K562 (cell line): ENCODE measurements around the gene CARM1. TPM values are rescaled to one million over a fixed set of nuclear protein-coding genes. Genes with fewer than 3 reads are reported as not detected.

Source experiments
- ATAC-seq: fragments of 200-7000 bp; cut with Tn5 transposase; 3 replicates; pipeline ENCODE4 v1.9.1; 2020; ENCODE audit warnings: moderate library complexity
- BruUV-seq: library from RNA; stranded (reverse); fragments of 400-500 nt; replicated peaks from 2 replicates; lab custom pipeline; 2021; lab: Mats Ljungman, UMichigan
- CTCF ChIA-PET: fragments of 300-600 bp; formaldehyde crosslinking; extraction: SDS; loops from one replicate; lab custom pipeline; 2021; ENCODE audit warnings: low intra/inter-chr PET ratio; lab: Yijun Ruan, JAX
- POLR2A ChIA-PET: fragments of 300-600, 350-650 bp; sonication (Branson Sonifier 250); formaldehyde crosslinking; extraction: SDS; loops from one replicate; lab custom pipeline; 2021; ENCODE audit warnings: antibody characterized with exemption, inconsistent platforms; lab: Yijun Ruan, JAX
- DNase-seq, 4 experiments: peaks; one replicate each; pipeline versions ENCODE4 v3.0.0 to v3.0.0-alpha.2; 2011 to 2018; ENCODE audit warnings: low spot score in 3 of 4, mixed read lengths in 3 of 4; ENCODE audit errors: extremely low read depth in 1 of 4
- FAIRE-seq: peaks from 2 replicates; lab custom pipeline; 2011; peaks lifted over from hg19 to GRCh38; lab: Jason Lieb, UNC
- H2AFZ ChIP-seq: 2 replicates; pipeline ENCODE4 v1.6.0; 2011; ENCODE audit warnings: low read depth, low read length, control low read depth, inconsistent platforms
- H3K27ac ChIP-seq: fragments of 200-600 bp; 3 replicates; pipeline ENCODE4 v1.8.0; 2011; ENCODE audit warnings: low read depth, mild to moderate bottlenecking, control low read depth, inconsistent platforms, low read length, moderate library complexity, mixed read lengths; ENCODE audit errors: extremely low read depth
- H3K27me3 ChIP-seq, 2 experiments: fragments of 300-600 bp in 1 of 2; 2 replicates in 1 of 2; 3 replicates in 1 of 2; pipeline versions ENCODE4 v1.6.0 to v1.8.0; 2011; ENCODE audit warnings: inconsistent platforms in 2 of 2, low read length in 2 of 2, mild to moderate bottlenecking in 1 of 2, mixed read lengths in 1 of 2, moderate library complexity in 1 of 2; ENCODE audit not compliant: control insufficient read depth in 2 of 2, insufficient read depth in 2 of 2
- H3K36me3 ChIP-seq: fragments of 300-600 bp; 3 replicates; pipeline ENCODE4 v1.8.0; 2011; ENCODE audit warnings: mild to moderate bottlenecking, low read length, inconsistent platforms; ENCODE audit not compliant: control insufficient read depth, insufficient read depth
- H3K4me1 ChIP-seq, 2 experiments: fragments of 200-600 bp in 1 of 2; replicated peaks in 1 of 2; 2 replicates in 1 of 2; 3 replicates in 1 of 2; pipeline versions ENCODE4 v1.5.1 to v1.8.0; 2011; ENCODE audit warnings: inconsistent platforms in 2 of 2, low read length in 2 of 2, mild to moderate bottlenecking in 1 of 2, mixed read lengths in 1 of 2, moderate library complexity in 1 of 2; ENCODE audit not compliant: control insufficient read depth in 2 of 2, insufficient read depth in 2 of 2
- H3K4me2 ChIP-seq: 2 replicates; pipeline ENCODE4 v1.6.1; 2011; ENCODE audit warnings: low read length, control low read depth, inconsistent platforms, mixed read lengths; ENCODE audit not compliant: insufficient read depth
- H3K4me3 ChIP-seq: fragments of 200-600 bp; sonication (generic), shearing (Covaris generic); 2 replicates; pipeline ENCODE4 v1.5.1; 2016; ENCODE audit warnings: control low read depth, inconsistent platforms
- H3K79me2 ChIP-seq: fragments of 200-600 bp; 3 replicates; pipeline ENCODE4 v1.8.0; 2011; ENCODE audit warnings: low read length, inconsistent platforms; ENCODE audit not compliant: control insufficient read depth, insufficient read depth
- H3K9ac ChIP-seq, 2 experiments: 2 replicates each; pipeline versions ENCODE4 v1.6.0 to v1.6.1; 2011; ENCODE audit warnings: low read depth in 2 of 2, low read length in 2 of 2, control low read depth in 1 of 2, inconsistent platforms in 1 of 2, mild to moderate bottlenecking in 1 of 2, mixed read lengths in 1 of 2; ENCODE audit not compliant: insufficient read depth in 1 of 2
- H3K9me1 ChIP-seq: one replicate; pipeline ENCODE4 v1.6.0; 2011; ENCODE audit warnings: inconsistent platforms, mild to moderate bottlenecking, low read length, moderate library complexity; ENCODE audit not compliant: control insufficient read depth, insufficient read depth
- H3K9me3 ChIP-seq: replicated peaks from 2 replicates; pipeline ENCODE4 v1.5.1; 2011; ENCODE audit warnings: low read depth, low read length, inconsistent platforms; ENCODE audit not compliant: control insufficient read depth, insufficient read depth
- H4K20me1 ChIP-seq: replicated peaks from 2 replicates; pipeline ENCODE4 v1.6.1; 2011; ENCODE audit warnings: low read length, inconsistent platforms, mixed read lengths; ENCODE audit not compliant: control insufficient read depth, insufficient read depth
- PTBP1 ChIP-seq: fragments of 200-400 bp; formaldehyde crosslinking; IDR thresholded peaks from 2 replicates; pipeline ENCODE4 v1.6.1; 2017; ENCODE audit warnings: low read depth, low read length
- RBM25 ChIP-seq: fragments of 200-400 bp; formaldehyde crosslinking; IDR thresholded peaks from 2 replicates; pipeline ENCODE4 v1.6.1; 2018; ENCODE audit warnings: low read length, low read depth, moderate library complexity; ENCODE audit not compliant: severe bottlenecking
- SMARCA4 ChIP-seq: fragments of 450-650 bp; IDR thresholded peaks from 2 replicates; pipeline ENCODE4 v1.6.1; 2016
- TEAD1 ChIP-seq, 2 experiments: fragments of 450-650 bp in 1 of 2; sonication (generic) in 1 of 2; formaldehyde crosslinking; IDR thresholded peaks; 2 replicates each; pipeline versions ENCODE4 v1.4.0 to v1.8.0; 2020 to 2022; ENCODE audit warnings: mild to moderate bottlenecking in 2 of 2, missing genetic modification reagents in 1 of 2
- ZC3H4 ChIP-seq: sonication (generic); formaldehyde crosslinking; IDR thresholded peaks from 2 replicates; pipeline ENCODE4 v1.9.0; 2021; ENCODE audit warnings: missing genetic modification reagents, borderline replicate concordance
- ZFP36 ChIP-seq: fragments of 150-350 bp; IDR thresholded peaks from 2 replicates; pipeline ENCODE4 v1.6.1; 2018; ENCODE audit warnings: low read length, low read depth; ENCODE audit not compliant: partially characterized antibody
- ZNF384 ChIP-seq: IDR thresholded peaks from 2 replicates; pipeline ENCODE4 v1.6.1; 2012; ENCODE audit warnings: low read depth, low read length, improper control_type of control experiment
- ZNF445 ChIP-seq: fragments of 250-450 bp; sonication (Bioruptor Pico); IDR thresholded peaks from 2 replicates; pipeline ENCODE4 v1.4.0; 2020; ENCODE audit warnings: low read depth, mild to moderate bottlenecking, moderate library complexity
- WGBS: fragments of 100-300 bp; shearing (Covaris generic); methylation state at CpG from one replicate; pipeline ENCODE4 v1.1.6; 2016; ENCODE audit warnings: low coverage, mixed read lengths; ENCODE audit not compliant: insufficient coverage; ENCODE audit errors: missing lambda C conversion rate; 5-methylcytosine and 5-hydroxymethylcytosine counted together
- in situ Hi-C: fragments of 300-500 bp; cut with MboI; formaldehyde crosslinking; loops from 4 replicates; pipeline ENCODE4 v1.15.0; 2018; ENCODE audit warnings: inconsistent platforms, mixed read lengths
- intact Hi-C: fragments of 100-400 bp; cut with micrococcal nuclease; formaldehyde crosslinking; loops from 2 replicates; pipeline ENCODE4 v1.14.2; 2022
- polyA plus RNA-seq, 8 experiments: library from polyadenylated mRNA; depleted of rRNA in 4 of 8; stranded (reverse) in 5 of 8; unstranded in 3 of 8; fragments of >200 nt; fragmentation: Nextera tagmentation in 2 of 8; fragmentation: Illumina TruSeq in 1 of 8; extraction: Ambion mirVana in 2 of 8; extraction: Trizol in 1 of 8; gene quantifications; 2 replicates each; pipeline versions ENCODE4 v1.2.1 to v1.2.3, GENCODE V29; 2011 to 2014; ENCODE audit warnings: inconsistent platforms in 1 of 8, missing spikeins in 1 of 8
- total RNA-seq, 7 experiments: library from RNA; depleted of rRNA in 6 of 7; stranded (reverse); fragments of >200 nt in 6 of 7; fragmentation: Illumina TruSeq in 2 of 7; extraction: Trizol in 2 of 7; gene quantifications; 2 replicates each; pipeline versions ENCODE4 v1.2.1 to v1.2.3, GENCODE V29; 2011 to 2021; ENCODE audit warnings: low replicate concordance in 1 of 7
- TF ChIP-seq, protein P1 (sequence below), 2 experiments: fragments of 450-650 bp in 1 of 2; sonication (generic) in 1 of 2; formaldehyde crosslinking in 1 of 2; IDR thresholded peaks in 1 of 2; conservative IDR thresholded peaks in 1 of 2; 2 replicates each; pipeline versions ENCODE4 v1.6.1 to v1.8.1; 2016 to 2023; ENCODE audit warnings: mild to moderate bottlenecking in 2 of 2, moderate library complexity in 2 of 2, inconsistent platforms in 1 of 2, missing genetic modification reagents in 1 of 2

Gene CARM1
- total and polyA plus RNA-seq, 9 of the 15 experiments (the other 6 are each of a cell fraction or from before 2014, with no cell fraction given) = 0.36 to 86.0 (median 29.7) TPM

DNA sequence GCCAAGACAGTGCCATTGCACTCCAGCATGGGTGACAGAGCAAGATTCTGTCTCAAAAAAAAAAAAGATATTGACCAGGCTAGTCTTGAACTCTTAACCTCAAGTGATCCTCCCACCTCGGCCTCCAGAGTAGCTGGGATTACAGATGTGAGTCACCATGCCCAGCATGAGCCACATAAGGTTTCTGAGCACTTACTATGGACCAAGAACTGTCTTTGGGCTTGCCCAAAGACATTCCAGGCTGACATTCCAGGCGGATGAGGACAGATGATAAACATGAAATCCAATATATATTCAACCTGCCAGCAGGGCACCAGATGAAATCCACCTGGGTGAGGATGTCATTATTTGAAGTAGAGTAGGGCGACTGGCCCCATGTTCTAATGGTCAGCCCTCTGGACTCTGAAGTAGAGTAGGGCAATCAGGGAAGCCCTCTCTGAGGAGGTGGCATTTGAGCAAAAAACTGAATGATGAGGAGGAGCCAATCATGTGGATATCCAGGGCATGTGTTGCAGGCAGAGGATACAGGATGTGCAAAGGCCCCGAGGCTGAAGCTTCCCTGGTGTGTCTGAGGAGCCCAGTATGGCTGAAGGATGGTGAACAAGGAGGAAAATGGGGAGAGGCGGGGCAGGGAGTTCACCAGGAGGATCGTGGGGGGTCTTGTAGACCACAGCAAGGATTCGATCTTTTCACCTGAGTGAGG is 19.1 kb upstream of the CARM1 start:
- H3K79me2 ChIP-seq = no peaks in the 10 kb centered on the region
- DNase-seq (no peak), FAIRE-seq (no peak)
- no peak overlapping the region for H3K9ac ChIP-seq
- WGBS = 23% methylated on average over 7 of the region's 7 CpGs
- no peaks in the 10 kb centered on the region for H3K36me3 ChIP-seq
- CTCF ChIA-PET = no interaction called here
- in situ Hi-C loops = no loop called here
- POLR2A ChIA-PET = interaction anchor here (0.6 to 1.1 kb wide), 4 partner anchors 12 to 244 kb away, joined by 3 to 4 read pairs (median 3); no protein-coding TSS in a partner anchor
- no peak overlapping the region for H3K4me3 ChIP-seq
- BruUV-seq = no TSS peak
- TF ChIP-seq ZNF384 (peak; percentile 11; the same call in 1 of the 2 replicates), ZNF445 (CRISPR knock-in tag) (no peak), PTBP1 (0 out of 2 replicates have a peak, but pooled peaks have one; percentile 29), SMARCA4 (no peak), ZFP36 (peak; percentile 94), RBM25 (peak; percentile 57), ZC3H4 (CRISPR knock-in tag) (no peak), TEAD1 (CRISPR knock-in tag; IDR thresholded peaks at IDR 0.05) (peak in 1 of 2 experiments; percentile 64; a peak in 1 of 4 replicates)
- TF ChIP-seq, protein P1, sequence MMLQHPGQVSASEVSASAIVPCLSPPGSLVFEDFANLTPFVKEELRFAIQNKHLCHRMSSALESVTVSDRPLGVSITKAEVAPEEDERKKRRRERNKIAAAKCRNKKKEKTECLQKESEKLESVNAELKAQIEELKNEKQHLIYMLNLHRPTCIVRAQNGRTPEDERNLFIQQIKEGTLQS (IDR thresholded peaks at IDR 0.05) = 0 out of 2 replicates have a peak, but pooled peaks have one; percentile 13
- TF ChIP-seq, protein P1 (CRISPR knock-in tag; conservative IDR thresholded peaks at IDR 0.05) = no peak
- TF ChIP-seq, all 486 proteins: peak for 6
- Histone ChIP-seq H3K9me1 (no peaks in the 10 kb centered on the region), H3K27ac (no peak overlapping the region), H2AFZ (no peak overlapping the region), H4K20me1 (no peaks in the 10 kb centered on the region), H3K9me3 (no peaks in the 10 kb centered on the region), H3K4me2 (no peak overlapping the region), H3K4me1 (peaks cover 0 to 8% of the 10 kb centered on the region in 2 experiments; a peak in 1 of 5 replicates), H3K27me3 (no peaks in the 10 kb centered on the region)
- intact Hi-C loops = no loop called here
- no peak for ATAC-seq
